Esophagus mucosa (tissue), 1 donor: ENCODE measurements around the gene ITPK1. TPM values are rescaled to one million over a fixed set of nuclear protein-coding genes. Genes with fewer than 3 reads are reported as not detected.
"Not testable (repeated sequence)": the region's sequence is repeated elsewhere in the genome, so short reads cannot be mapped to it uniquely, and the experiment has no call there.

Source experiments
- ATAC-seq: fragments of 200-7000 bp; cut with Tn5 transposase; one replicate; pipeline ENCODE4 v1.9.1; 2020
- total RNA-seq: library from RNA; stranded (reverse); gene quantifications from one replicate; pipeline ENCODE4 v1.2.4, GENCODE V29; 2023
- donor health status: DM: yes; HTN: yes; CAD: no.

Gene ITPK1
- total RNA-seq, 1 donor from 2014 or later = 22.1 TPM

DNA sequence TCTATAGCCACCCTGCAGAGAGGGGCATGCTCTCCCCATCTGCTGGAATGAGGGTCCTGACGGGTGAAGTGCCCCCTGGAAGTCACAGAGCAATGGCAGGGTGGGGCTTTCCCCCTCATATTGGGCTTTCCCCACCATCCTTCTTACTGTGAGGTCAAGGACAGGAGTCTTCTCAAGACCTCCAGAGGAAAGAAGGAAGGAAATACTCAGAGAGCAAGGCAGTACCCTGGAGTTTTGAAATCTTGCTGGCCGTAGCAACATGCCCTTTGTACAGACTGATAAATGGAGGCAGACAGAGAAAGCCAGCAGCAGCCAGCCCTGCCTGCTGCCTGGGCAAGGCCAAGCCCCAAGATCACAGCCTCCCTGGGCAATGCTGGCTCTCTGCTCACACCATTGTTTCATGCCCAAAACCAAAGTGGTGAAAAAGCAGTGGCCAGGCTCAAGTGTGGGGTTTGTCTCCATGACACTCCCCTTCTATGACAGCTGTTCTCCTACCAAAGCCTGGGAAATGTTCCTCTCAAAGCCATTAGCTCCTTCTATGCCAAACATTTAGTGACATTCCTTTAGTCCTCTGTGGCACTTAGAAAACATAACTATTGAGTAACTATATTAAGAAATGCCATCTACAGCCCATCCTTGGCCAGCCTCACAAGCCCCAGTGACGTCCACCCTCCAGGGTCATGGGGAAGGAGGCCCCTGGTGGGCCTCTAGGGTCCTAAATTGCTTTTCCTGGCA lies 13.2 kb upstream of the ITPK1 start:
- ATAC-seq = no peak

DNA sequence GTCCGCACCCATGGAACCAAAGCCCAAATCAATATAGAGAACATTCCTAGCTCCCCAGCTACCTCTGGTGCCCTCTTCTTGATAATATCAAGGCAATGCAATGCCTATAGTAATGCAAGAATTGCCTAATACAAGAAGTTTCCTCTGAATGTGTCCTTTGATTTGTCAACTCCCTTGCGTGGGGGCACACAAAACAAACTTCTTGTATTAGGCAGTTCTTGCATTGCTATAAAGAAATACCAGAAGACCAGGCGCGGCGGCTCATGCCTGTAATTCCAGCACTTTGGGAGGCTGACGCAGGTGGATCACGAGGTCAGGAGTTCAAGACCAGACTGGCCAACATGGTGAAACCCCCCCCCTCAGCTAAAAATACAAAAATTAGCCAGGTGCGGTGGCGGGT lies 10.4 kb upstream of the ITPK1 start:
- no peak for ATAC-seq

GRCh38 chr14:93122826-93123225 lies 7.1 kb upstream of the ITPK1 start:
- ATAC-seq = no peak

GRCh38 chr14:93121030-93121834 lies 5.5 kb upstream of the ITPK1 start:
- ATAC-seq = no peak

DNA sequence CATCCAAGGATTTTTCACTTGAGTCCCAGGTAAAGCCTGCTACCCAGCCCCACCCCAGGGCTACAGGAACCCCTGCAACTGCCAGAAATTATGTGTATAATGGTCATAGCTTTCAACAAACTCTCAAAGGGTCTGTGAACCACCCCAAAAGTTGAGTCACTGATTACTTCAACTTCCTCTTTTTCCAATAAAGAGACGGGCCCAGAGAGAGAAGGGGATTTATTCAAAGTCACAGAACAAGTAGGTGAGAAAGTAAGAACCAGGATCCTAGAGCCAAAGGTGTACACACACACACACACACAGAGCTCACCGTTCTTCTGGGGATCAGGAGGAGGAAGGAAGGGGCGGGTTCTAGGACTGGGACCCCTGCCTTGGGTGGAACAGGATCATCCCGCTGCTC lies 4.8 kb upstream of the ITPK1 start:
- no peak for ATAC-seq

DNA sequence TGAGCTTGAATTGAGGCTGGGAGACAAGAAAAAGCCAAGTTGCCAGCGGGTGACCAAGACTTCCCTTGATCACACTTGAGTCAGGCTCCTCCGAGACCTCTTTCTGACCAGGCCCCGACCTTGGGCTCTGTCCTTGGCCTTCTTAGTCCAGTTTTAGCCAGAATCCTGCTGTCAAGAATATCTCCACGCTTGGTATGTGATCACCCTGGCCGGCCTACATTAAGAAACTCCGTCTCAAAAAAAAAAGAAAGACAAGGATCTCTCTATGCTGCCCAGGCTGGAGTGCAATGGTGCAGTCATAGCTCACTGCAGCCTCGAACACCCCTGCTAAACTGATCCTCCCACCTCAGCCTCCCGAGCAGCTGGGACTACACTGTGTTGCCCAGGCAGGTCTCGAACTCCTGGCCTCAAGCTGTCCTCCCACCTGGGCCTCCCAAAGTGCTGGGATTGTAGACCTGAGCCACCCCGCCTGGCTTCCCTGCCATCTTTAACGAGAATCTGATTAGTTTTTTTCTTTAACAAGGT lies 1.0 kb upstream of the ITPK1 start:
- no peak for ATAC-seq

GRCh38 chr14:93115069-93115820 lies 480 bp downstream of the ITPK1 start:
- peak; percentile 92 for ATAC-seq

- no peak for ATAC-seq
These were observed 1.0 kb downstream of the ITPK1 start for GRCh38 chr14:93114713-93115068.

DNA sequence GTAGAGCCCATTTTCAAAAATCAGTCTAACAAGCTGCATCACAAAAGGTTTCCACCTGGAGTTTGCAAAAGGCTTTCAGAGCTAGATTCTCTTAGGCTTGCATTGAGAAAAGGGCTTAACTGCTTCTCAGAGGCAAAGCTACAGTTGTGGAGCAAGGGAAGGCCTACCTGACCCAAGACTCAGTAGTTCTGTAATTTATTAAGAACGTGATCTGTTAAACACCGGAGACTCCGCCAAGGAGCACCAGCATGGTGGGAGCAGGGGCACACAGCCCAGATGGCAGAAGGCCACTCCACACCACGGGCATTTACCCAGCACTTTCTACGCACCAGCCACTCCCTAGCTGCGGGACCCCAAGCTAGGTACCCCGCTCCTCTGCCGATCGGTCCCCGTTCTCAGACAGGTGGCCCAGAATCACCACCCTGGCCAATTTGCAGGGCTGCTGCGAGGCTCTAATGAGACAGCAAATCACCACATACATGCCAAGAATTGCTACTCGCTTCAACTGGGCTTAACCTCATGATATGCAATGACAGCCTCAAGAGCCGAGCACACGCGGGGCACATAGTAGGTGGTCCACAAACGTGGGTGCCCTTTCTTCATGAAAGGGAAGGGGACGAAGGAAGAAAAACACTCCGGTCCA lies 1.5 kb downstream of the ITPK1 start:
- no peak for ATAC-seq

- ATAC-seq = no peak
These were observed 2.1 kb downstream of the ITPK1 start for GRCh38 chr14:93113678-93114067.

DNA sequence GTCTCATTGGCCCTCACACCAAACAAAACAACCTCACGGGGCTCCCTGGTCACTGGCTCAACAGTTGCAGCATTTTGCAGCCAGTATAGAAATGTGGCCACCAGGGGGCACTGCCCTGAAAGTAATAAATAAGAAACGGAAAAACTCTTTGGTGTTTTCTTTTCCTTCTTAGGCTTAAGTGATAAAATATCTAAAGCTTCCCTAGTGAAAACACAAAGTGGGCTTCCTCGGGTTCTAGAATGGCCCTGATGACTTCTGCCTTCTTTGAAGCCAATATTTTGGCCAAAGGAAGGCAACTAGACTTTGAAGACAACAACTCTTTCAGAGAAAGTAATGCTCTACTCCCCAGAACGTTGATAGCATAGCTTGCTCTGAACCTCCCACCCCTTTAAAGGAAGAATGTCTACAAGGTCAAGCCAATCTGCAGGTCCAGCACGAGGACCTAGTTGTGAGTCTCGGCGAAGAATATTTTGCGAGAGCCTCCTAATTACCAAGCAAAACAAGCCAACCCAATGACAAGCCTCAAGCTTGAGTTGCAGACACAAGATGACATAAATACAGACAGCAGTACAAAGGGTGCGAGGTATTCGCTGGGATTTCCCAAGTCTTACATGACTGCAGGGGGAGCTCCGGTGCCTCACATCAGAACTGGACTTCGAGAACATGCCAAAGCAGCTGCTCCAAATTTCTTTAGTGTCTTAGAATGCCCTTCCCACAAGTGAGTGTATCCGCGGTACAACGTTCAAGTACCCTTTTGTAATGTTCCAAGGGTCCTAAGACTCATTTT lies 2.6 kb downstream of the ITPK1 start:
- no peak for ATAC-seq

- ATAC-seq = not testable (repeated sequence)
These were observed 4.2 kb downstream of the ITPK1 start for GRCh38 chr14:93111541-93111940.

GRCh38 chr14:93110856-93111419 lies 4.8 kb downstream of the ITPK1 start:
- no peak for ATAC-seq

- ATAC-seq = no peak
These were observed 5.9 kb downstream of the ITPK1 start for GRCh38 chr14:93109572-93110481.

DNA sequence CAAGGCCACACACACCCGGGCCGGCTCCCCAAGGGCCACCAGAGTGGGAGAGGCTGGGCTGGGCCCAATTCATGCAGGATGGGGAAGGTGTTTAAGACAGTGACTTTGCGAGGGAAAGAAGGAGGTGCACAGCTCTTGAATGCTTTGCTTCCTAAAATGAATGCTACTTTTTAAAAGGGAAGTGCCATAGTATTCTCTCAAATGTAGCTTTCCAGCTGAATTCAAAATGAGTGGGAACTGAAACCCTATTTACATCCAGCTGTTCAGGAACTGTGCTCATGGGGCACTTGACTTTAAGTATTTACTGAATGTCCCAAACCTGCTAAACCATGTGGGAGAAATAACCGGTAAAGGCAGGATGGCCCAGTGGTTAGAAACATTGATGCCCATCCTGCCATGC lies 7.6 kb downstream of the ITPK1 start:
- no peak for ATAC-seq

- ATAC-seq = no peak
These were observed 8.3 kb downstream of the ITPK1 start for GRCh38 chr14:93107453-93107852.

- ATAC-seq = no peak
These were observed 9.1 kb downstream of the ITPK1 start for GRCh38 chr14:93106541-93107156.

- not testable (repeated sequence) for ATAC-seq
These were observed 9.9 kb downstream of the ITPK1 start for GRCh38 chr14:93105856-93106255.

GRCh38 chr14:93105362-93105761 lies 10.4 kb downstream of the ITPK1 start:
- ATAC-seq = no peak

DNA sequence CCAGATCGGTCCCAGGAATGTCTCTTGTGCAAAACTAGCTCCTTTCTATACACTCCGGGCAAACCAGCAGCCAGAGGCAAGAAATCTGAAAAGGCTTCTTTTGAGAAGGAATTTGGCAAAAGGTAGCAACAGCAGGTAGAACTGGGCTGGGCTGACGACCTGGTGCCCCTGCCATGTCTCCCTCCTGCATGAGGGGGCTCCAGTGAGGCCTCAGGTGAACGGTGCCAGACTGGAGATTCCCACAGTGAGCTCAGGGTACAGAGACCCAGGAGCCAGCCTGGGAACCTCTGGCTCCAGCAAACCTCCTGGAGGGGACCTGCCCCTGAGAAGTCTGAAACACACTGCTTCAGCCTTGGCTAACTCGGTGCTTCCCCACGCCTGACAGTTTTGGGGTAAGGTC lies 10.8 kb downstream of the ITPK1 start:
- no peak for ATAC-seq
